ENCODE results near the gene INTS4. TPM values are rescaled to one million over a fixed set of nuclear protein-coding genes. Genes with fewer than 3 reads are reported as not detected.

INTS4 gene
- total and polyA plus RNA-seq, 2 of the 8 experiments (the other 6 are each of a cell fraction or from before 2014, with no cell fraction given) = 27.0 to 31.3 TPM

GRCh38 chr11:78020246-78020645 lies 25.8 kb upstream of the INTS4 start (continued):
- no peak for TF ChIP-seq CHD7 (IDR thresholded peaks at IDR 0.05; ENCODE audit: insufficient replicate concordance, low read length)
- no peak for TF ChIP-seq MAX (IDR thresholded peaks at IDR 0.05)
- TF ChIP-seq RNF2 (IDR thresholded peaks at IDR 0.05; ENCODE audit: borderline replicate concordance, low read depth, low read length, missing control alignments, poor library complexity, severe bottlenecking) = no peak
- TF ChIP-seq SP1 (IDR thresholded peaks at IDR 0.05; ENCODE audit: low read depth, low read length) = no peak
- no peak for TF ChIP-seq BACH1 (IDR thresholded peaks at IDR 0.05; ENCODE audit: low read length)
- no peak for TF ChIP-seq GTF2F1 (IDR thresholded peaks at IDR 0.05; ENCODE audit: borderline replicate concordance, low read depth, low read length)
